VCaP (cell line): Measurements from ENCODE around the gene SCARF2.
"Not testable (repeated sequence)": the region's sequence is repeated elsewhere in the genome, so short reads cannot be mapped to it uniquely, and the experiment has no call there.

Experiments used
- H3K27ac ChIP-seq: fragments of 450-650 bp; 2 replicates; pipeline ENCODE4 v1.5.1; 2017
- CTCF ChIP-seq: fragments of 450-650 bp; conservative IDR thresholded peaks from 2 replicates; pipeline ENCODE4 v1.5.1; 2017; ENCODE audit warnings: mild to moderate bottlenecking, moderate library complexity

SCARF2 gene

GRCh38 chr22:20437613-20438426 is at the start of gene SCARF2:
Gene SCARF2, minus strand, starts transcription at chr22:20437825. Its CDS starts 71 bp downstream, at chr22:20437754.
- no peak for TF ChIP-seq CTCF
- H3K27ac ChIP-seq, result peak within 1 kb of the TSS; percentile 79

GRCh38 chr22:20486229-20486628 is 48.6 kb upstream of the SCARF2 start:
- TF ChIP-seq CTCF, result no peak
- H3K27ac ChIP-seq, result no peak overlapping the region

GRCh38 chr22:20484948-20485683 is 47.5 kb upstream of the SCARF2 start:
- no peak overlapping the region for H3K27ac ChIP-seq
- TF ChIP-seq CTCF, result no peak

- no peak for TF ChIP-seq CTCF
- no peak overlapping the region for H3K27ac ChIP-seq
Measured at GRCh38 chr22:20483771-20484170, 46.1 kb upstream of the SCARF2 start.

- not testable (repeated sequence) for H3K27ac ChIP-seq
Measured at GRCh38 chr22:20483143-20483506, 45.5 kb upstream of the SCARF2 start.

GRCh38 chr22:20479612-20480196 is 42.1 kb upstream of the SCARF2 start:
- H3K27ac ChIP-seq, result no peak overlapping the region
- TF ChIP-seq CTCF, result no peak

GRCh38 chr22:20478059-20478458 is 40.4 kb upstream of the SCARF2 start:
- not testable (repeated sequence) for H3K27ac ChIP-seq

GRCh38 chr22:20475569-20475968 is 37.9 kb upstream of the SCARF2 start:
- H3K27ac ChIP-seq, result not testable (repeated sequence)

- no peak for TF ChIP-seq CTCF
- no peak overlapping the region for H3K27ac ChIP-seq
Measured at GRCh38 chr22:20475115-20475436, 37.5 kb upstream of the SCARF2 start.
